ENCODE measurements around the gene FMN1.

FMN1 gene

DNA sequence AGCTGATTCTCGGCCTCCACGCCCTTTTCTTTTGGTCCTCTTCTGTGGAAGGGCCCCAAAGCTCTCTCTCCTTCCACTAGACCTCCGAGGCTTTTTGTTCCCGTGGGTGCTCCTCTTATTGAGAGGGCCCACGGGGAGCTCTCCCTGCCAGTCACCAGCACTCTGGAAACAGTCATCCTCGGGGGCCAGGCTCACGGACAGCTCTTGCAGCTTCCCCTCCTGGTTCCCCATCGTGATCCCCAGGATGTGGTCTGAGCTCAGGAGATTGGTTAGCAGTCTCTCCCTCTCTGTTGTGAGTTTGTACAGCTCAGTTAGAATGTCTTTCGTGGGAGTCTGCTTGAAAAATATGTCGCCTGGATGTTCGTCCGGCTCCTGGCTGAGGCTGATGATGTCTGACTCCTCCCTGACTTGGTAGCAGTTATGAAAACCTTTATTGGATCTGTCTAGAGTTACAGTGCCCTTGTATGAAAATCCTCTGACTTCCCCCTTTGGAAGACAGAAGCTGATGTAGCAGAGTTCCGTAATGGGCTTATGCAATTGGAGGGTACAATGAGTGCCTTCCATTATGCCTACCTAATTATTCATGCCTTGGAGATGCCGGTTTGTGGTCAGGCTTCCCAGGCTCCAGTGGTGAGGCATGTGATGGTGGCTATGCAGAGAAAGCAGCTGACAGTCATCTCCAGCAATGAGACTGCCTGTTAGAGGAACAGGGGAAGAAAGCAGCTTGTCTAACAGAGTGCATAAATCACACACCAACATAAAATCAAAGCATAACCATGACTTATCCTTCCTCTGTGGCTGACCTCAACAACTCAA, 40.0 kb downstream of the FMN1 start:
- DNase-seq = no peak

DNA sequence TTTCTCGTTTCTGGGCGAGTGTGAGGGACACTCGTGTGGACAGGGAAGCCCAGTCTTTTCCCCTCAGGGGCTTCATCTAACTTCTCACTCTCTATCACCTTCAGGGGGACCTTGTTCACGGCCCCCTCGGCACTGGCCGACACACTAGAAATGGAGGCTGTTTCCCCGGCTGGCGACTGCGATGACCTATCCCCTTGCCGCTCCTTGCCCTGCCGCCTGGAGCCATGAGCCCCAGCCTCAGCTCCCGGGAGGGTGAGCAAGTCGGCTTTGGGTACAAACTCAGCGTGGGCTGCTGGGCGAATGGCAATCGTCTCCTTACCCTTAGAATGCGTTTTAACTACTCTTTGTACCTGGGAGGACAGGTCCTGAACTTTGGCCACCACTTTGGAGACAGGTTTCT, 41.0 kb downstream of the FMN1 start:
- DNase-seq = no peak

GRCh38 chr15:33152502-33153109, 41.9 kb downstream of the FMN1 start:
- no peak for DNase-seq

DNA sequence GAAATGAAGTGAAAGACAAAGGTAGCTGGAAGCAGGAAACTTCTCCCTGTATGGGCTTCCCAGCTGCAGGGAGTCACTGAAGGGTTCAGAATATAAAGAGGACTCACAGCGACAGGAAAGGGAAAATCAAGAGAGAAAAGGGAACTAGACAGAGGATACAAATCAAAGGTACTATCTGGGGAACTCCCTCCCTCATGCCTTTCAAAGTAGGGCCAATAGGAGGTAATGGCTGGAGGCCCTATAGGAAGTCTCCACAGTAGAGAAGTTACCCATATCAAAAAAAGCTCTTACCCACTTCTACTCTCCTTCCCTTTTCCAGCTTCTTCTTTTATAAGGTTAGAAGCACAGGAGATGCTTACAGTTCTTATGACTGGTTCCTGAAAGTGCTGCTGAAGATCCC, 43.5 kb downstream of the FMN1 start:
- no peak for DNase-seq

DNA sequence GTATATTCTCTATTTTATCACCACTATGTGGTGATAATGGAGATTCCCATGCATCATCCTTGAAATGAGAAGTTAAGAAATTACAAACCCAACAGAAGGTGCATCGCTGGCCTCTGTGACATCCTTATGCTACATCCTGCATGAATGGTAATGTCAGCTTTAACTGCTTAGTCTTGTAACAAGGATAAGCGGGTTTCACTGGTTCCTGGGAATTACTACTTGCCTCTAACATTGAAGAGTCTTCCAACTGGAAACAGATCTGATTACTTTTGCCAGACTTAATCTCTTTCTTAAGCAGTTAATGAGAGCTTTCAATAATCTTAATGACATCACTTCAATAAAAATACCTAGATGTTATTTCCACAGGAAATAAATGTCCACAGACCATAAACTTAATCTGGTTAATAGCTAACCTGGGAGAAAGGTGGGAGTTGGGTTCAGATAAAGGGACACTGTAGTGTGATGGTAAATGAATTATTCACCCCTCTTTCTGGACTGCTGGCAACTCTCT, 44.0 kb downstream of the FMN1 start:
- DNase-seq = no peak

DNA sequence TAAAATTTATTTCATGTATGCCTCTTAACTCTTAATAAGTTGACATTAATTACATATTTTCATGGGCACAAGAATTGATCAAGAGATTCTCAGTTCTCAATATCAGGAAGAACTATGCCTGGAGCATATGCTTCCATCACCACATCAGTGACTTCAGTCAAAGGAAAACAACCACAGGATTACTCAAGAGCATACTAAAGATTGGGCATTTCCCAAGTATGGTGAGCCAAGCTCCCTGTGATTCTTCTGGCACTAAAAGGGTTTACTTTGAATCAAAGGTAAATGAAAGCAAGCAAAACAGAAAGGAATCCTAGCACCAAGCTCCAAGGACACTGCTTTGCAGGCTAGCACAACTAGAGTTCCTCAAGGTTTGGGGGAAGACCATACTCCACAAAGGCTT, 44.6 kb downstream of the FMN1 start:
- DNase-seq = no peak

DNA sequence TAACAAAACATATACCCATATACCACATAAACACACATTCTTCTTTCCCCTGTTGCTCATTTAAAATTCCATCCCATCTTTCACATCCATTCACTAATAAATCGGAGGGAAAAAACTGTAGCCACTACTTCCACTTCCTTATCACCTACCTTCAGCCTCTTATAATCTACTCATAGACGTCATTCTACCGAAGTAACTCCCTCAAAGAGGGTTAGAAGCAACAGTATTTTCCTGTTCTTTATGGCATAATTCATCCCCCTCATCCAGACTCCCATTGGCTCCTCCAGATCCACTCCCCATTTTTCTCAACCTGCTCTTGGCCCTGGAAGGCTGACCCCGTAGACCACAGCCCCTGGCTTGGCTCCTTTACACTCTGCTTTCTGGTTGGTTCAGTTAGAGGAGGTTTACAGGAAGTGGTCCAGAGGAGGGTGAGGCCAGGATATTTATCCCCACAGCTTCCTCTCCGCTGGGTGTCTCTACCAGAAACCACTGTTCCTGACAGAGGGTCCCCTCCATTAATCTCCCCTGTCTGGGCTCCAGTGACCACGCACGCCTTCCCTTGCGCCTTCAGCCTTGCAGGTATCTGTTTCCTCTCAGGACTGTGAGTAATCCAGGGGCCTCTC, 46.3 kb downstream of the FMN1 start:
- no peak for DNase-seq

GRCh38 chr15:33146051-33146450, 48.5 kb downstream of the FMN1 start:
- no peak for DNase-seq

GRCh38 chr15:33145447-33145846, 49.1 kb downstream of the FMN1 start:
- no peak for DNase-seq

DNA sequence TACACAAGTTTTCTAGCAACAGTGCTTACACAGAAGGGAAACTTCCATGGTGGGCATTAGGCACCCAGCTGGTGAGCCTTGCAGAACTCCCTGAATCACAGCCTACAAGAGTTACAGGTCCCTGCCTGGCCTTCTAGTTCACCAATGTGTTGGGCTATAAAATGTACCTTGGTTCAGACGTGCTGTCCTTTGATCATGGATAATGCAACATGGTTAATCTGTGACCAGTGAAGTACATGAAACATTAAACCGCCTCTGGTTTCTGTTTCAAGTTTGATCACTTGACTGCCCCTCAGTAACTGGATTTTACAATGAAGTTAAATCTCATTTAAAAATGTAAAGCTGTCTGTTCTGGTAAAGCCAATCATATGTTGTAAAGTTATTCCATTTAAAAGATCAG, 51.8 kb downstream of the FMN1 start:
- DNase-seq = no peak

DNA sequence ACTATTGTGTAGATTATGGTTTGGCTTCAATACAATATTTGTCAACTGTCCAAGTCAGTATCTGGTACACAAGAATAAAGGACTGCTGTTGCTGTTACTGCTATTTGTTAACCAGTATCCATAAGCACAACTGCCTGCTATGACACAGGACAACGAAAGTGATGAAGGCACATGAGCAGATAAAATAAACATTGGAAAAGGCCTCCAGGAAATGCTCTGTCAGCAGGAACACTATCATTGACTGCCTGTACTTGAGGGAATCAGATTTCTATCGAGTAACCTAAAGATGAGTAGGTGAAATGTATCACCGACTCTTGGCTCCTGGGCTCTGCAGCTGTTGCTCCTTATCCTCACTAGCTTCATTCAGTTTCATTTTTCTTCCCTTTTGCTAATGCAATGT, 56.5 kb downstream of the FMN1 start:
- no peak for DNase-seq

DNA sequence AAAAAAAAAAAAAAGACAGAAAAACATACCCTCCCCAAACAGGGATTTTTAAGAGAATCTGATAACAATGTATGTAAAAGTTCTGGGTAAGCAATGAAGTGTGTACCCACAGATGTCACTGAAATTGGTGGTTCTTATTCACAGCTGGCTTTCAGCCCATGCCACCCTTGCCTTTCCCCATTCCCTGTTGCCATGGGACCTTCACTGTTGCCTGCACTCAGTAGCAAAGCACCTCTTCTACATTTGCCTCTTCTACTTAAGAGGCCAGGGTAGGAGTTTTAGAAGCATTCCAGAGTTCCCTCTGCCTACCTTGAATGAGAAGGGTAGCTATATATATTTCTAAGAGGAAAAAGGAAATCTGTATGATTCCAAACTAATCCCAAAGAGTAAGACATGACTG, 57.4 kb downstream of the FMN1 start:
- DNase-seq = no peak

DNA sequence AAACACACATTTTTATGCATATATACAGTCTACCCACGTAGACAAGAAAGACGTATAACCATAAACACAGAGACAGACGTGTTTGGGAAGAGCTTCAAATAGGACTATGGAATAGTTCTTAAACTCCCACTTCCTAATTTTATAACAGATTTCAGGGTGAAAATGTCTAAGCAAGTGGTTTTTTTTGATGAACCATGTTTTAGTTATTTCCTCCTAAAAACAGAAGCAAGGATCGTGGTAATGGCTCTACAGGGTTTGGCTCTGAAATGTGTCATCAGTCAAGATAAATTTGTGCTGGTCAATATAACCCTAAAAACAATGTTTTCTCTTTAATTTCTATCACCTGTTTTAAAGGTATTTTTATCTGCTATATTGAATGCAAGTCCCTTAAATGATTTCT, 58.2 kb downstream of the FMN1 start:
- no peak for DNase-seq

- DNase-seq = no peak
Observed at GRCh38 chr15:33135355-33135781, 59.1 kb downstream of the FMN1 start.

DNA sequence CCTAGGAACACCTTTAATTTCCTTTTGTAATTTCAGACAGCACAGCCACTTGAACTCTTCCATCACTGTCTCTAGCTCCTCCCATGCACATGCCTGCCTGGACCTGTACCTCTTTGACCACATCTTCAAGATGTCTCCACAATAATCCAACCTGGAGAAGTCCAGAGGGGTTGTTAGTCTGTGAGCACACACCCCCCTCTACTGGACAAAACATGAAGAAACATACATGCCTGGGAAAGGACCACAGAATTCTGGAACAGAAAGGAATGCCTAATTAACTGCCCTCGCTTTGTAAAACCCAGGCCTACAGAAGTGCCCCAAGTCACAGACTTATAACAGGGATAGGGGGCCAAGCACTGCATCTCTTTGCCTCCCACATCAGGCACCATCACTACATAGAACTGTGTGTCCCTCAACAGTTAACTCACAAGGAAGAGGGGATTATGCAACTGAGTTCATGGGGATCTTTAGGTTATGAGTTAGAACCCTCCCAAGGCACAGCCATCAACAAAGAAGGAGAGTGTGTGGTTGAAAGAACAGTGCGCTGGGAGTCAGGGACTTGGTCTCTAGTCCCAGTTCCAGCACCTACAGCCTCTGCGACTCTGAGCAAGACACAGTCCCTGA, 61.7 kb downstream of the FMN1 start:
- peak; percentile 16 for DNase-seq

DNA sequence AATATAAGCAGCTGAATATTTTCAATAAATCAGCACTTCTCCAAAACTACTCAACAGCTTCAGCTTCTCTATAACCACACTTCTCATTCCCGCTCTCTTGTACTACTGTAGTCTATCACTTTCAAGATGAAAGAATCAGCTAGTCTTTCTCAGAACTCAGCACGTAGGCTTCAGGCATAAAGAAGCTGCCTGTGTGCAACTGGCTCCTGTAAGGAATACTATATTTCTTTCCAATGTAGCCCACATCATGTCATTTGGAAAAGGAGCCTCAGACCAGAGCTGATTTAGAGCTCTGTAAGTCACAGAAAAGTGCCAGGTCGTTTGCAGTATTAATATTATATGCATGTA, 62.3 kb downstream of the FMN1 start:
- no peak for DNase-seq

GRCh38 chr15:33131552-33132232, 62.8 kb downstream of the FMN1 start:
- no peak for DNase-seq

DNA sequence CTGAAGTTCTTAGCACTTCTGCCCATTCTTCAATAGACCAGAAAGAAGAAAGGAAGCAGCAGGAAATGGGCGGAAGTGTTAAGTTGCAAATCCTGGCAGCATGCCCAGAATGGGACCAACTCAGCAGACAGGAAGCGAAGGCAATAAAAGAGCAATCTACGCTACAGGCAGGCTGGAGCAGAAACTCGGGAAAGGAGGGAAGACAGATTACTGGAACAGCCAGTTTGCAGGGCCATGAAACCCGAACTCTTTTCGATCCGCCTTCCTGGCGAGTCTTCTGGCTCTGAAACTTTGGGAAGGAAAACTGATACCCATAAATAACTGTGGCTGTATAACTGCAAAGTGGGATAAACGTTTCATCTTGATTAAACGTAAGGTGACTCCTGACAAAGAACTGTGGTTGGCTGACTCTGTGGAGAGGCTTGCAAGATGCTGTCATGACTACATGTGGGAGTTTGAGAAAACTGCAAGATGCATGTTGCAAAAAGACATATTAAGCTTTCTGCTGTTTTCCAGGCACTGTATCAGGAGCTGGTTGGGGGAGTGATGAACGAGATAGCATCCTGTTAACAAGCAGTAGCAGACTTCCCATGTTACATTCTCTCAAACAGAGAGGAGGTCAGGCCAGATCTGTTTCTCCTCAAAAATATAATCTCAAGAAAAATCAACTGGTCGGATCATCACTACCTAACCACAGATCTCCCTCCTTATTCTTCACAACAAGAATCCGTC, 67.8 kb downstream of the FMN1 start:
- peak; percentile 3 for DNase-seq

GRCh38 chr15:33125894-33126537, 68.5 kb downstream of the FMN1 start:
- DNase-seq = no peak

- no peak for DNase-seq
Observed at GRCh38 chr15:33124811-33125210, 69.7 kb downstream of the FMN1 start.

GRCh38 chr15:33124279-33124678, 70.2 kb downstream of the FMN1 start:
- no peak for DNase-seq

GRCh38 chr15:33119865-33120264, 74.6 kb downstream of the FMN1 start:
- DNase-seq = no peak

Data from NCI-H1048 (cell line).